Measurements from ENCODE around the gene STAM.

DNA sequence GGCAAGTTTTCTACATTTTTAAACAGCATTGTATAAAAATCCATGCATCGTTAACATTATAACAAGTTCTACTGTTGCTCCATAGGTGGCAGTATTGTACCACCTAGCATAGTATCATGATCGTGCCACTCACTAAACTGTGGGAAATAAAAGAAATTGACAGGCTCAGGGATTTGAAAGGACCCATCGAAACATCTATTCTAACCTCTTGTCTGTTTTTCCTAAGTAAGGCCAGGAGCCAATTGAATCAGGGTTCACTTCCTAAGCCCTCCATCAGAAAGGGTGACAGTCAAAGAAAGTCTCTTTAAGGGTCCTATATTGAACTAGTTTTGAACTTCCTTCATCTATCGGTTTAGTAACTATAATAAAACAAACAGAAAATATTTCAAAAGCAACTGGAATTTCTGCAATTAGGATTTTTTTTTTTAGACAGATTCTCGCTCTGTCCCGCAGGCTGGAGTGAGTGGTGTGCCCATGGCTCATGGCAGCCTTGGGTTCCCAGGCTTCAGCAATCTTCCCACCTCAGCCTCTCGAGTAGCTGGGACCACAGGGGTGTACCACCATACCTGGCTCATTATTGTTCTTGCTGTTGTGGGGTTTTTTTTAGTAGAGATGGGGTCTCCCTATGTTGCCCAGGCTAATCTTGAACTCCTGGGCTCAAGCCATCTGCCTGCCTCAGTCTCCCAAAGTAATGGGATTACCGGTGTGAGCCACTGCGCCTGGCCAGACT lies 36.2 kb upstream of the STAM start:
- TF ChIP-seq POLR2A (IDR thresholded peaks at IDR 0.05; ENCODE audit: low read length) (no peak), GATA1 (IDR thresholded peaks at IDR 0.05; ENCODE audit: low read depth, low read length) (no peak)
